Activated T-cell treated with anti-CD3 and anti-CD28 coated beads, Interleukin-2, amount 50 U/mL, for 48 hours (primary cell): ENCODE measurements around the gene USP10.

Source experiments
- DNase-seq, 2 experiments: peaks; one replicate each; pipeline ENCODE4 v3.0.0-alpha.2; 2020

USP10 gene

DNA sequence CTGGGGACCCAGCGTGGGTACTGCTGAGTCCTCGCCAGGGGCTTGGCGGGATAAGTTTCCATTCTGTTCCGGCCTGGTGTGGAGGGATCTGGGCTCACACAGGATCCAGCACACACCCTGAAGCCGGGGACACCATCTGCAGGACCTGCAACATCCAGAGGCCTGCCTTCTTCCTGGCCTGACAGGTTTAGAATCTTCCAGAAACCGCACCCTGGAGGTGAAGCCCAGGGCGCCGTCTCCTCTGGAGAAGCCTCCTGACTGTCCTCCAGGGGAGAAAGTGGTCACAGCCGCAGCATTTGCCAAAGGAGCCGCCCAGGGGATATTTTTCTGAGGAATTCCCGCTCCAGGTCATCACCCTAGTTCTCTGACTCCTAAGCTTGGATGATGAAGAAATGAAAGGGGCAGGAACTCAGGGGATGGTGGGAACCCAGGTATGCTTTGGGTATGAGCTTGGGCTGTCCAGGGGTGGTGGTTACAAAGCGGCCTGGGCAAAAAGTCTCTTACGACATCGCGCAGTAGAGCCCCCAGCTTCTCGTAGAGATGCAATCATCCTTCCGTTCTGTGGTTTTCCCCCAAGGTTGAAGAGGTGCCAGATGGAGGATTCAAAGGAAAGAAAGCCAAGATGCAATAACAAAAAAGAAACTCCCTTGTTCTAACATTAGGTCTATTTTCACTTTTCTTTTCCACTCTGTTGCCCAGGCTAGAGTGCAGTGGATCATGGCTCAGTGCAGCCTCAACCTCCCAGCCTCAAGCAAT lies 110.9 kb downstream of the USP10 start:
- DNase-seq = peak in 1 of 2 experiments; percentile 29

GRCh38 chr16:84811529-84811928 lies 111.7 kb downstream of the USP10 start:
- no peak for DNase-seq

DNA sequence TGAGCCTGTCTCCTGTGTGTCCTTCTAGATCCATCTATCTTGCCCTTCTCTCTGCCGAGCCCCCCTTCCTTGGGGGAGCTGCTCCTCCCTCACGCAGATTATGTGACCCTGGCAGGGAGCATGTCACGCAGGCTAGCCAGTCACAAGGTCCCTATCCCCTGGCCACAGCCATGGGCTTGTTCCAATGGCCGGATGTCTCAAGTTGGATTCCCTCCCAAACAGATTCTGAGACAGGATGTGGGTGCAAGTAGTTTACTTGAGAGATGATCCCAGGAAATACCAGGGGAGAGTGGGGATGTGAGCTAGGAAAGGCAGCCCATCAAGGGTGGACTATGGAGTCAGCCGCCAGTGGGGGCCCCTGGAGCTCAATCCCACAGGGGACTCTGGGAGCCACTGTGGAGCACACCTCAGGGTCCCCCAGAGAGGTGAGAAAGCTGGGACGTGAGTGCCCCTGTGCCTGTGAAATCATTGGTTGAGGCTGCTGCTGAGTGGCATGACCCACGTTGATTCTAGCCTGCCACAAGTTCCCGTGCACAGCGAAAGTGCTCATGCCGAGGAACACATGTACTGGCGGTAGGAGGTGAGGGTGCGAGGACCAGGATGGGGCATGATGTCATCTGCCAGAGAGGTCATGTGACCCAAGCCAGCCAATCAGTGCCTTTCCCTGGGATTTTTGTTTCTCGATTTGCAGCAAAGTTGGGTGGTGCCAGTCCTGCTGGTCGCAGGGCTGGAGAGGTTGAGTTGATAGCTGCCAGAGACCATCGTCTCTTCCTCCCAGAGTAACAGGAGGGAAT lies 113.5 kb downstream of the USP10 start:
- DNase-seq = no peak

- DNase-seq = no peak
Measured at GRCh38 chr16:84815462-84815861, 115.7 kb downstream of the USP10 start.

- no peak for DNase-seq
Measured at GRCh38 chr16:84816023-84816422, 116.2 kb downstream of the USP10 start.

- DNase-seq = no peak
Measured at GRCh38 chr16:84816485-84816884, 116.7 kb downstream of the USP10 start.

DNA sequence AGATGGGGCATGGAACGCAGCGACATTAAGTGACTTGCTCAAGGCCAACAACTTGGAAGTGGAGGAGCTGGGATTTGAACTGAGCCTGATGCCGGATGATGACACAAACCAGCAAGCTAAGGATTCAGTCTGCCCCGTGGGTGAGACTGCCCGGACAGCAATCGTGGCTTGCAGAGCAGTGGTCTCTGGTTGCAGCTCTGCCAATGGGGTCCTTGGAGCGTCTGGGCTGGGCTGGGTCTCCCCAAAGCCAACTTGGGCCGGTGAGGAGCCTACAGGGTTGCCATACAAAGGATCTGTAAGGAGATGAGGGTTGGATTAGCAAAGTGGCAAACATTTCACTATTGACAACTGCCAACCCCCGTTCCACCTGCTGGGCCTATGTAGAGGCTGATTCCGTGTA lies 117.4 kb downstream of the USP10 start:
- DNase-seq = no peak

DNA sequence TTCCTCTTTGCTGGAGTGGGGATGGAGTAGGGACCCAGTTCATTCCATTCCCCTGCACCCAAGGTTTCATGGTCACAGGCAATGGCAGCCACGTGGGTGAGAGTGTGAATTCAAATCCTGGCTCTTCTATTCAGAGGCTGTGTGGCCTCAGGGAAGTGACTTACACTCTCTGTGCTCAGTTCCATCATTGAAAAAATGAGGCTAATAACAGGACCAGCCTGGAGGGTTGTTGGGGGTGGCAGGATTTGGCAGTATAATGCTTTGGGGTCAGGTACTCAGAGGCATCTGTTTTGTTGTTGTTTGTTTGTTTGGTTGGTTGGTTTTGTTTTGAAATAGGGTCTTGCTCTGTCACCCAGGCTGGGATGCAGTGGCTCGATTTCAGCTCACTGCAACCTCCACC lies 117.8 kb downstream of the USP10 start:
- no peak for DNase-seq

DNA sequence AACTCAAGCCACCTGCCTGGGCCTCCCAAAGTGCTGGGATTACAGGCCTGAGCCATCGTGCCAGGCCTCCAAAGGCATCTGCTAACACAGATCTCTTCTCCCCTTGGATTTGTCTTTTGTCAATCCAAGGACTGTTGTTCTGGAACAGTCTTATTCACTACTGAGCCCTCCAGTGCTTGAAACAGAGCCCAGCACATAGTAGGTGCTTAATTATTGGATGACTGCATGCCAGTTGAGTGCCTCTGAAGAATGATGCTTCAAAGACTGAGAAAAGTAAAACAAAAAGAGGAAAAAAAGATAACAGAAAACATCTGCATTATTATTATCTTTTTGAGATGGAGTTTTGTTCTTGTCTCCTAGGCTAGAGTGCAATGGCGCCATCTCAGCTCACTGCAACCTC lies 118.3 kb downstream of the USP10 start:
- DNase-seq = no peak

DNA sequence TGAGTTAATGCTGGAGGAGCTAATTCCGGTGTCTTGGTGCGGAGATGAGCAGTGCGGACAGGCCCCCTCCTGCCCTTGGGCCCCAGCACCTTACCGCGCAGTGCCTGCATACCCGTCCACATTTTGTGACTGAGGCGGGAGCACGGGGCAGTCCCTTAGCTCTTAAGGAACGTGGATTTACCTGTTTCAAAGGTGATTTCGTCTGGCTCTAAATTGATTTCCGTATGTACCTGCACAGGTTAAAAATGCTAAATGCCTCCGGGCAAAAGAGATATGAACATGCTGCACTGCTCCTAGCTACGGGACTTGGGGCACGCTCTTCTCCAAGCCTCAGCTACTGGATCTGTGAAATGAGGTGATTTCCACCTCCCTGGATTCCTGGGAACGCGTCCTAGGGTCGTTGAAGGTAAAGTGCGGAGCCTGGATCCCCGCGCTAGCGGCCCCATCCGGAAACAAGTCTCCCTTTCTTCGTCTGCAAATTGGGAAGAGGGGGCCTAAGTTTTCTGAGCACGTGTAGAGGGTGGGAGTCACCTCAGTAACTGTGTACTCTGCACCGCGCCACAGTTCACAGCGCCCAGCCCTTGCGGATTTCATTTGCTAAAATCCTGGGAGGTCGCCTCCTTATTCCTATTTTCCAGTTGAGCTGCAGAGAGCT lies 119.3 kb downstream of the USP10 start:
- DNase-seq = no peak

DNA sequence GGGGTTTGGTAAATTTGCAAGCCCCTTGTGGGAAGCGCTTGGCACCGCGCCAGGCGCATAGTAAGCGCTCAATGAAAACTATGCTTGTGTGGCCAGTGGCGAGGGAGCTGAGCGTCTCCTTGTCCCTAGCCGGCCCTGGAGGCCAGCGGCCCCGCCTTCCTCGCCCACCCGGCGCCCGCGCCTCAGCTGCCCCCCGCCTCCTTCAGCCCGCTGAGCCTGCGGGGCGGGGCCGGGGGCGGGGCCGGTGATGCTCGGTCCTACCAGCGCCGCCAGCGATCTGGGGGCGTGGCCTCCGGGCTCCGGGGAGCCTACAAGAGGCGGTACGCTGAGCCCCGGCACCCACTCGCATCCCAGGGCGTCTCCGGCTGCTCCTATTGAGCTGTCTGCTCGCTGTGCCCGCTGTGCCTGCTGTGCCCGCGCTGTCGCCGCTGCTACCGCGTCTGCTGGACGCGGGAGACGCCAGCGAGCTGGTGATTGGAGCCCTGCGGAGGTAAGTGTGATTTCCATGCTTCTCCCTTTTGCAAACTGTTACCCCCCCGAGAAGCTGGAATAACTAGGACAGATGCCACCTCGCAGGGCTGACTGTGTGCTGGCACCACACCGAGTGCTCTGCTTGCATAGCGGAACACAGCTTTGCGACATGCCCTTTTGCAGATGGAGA lies 120.0 kb downstream of the USP10 start, which contains the start of gene CRISPLD2:
Gene CRISPLD2 (plus strand): TSS at position 342 of the 661 bp plus-strand sequence. CDS start 18,511 bp downstream, outside the sequence.
- DNase-seq = peak; percentile 89 to 92

- no peak for DNase-seq
Measured at GRCh38 chr16:84820305-84820684, 120.5 kb downstream of the USP10 start.

DNA sequence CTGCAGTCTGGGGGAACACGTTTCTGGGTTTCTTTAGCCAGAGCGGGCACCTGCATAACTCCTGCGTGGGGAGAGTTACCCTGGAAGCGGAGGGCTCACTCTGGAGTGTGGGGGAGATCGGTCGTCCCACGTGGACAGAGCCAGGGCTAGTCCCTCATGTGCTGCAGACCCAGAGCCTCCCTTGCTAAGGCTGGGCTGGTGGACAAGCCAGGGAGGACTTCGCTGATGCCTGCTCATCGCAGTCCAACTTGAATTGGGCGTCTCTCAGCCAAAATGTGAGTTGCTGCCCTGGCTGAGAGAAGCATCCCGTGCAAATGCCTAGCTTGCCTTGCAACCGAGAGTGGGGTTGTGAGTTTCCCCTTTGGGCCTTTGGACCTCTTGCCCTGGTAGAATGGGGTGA lies 121.0 kb downstream of the USP10 start:
- DNase-seq = no peak

- no peak for DNase-seq
Measured at GRCh38 chr16:84821179-84821578, 121.4 kb downstream of the USP10 start.

DNA sequence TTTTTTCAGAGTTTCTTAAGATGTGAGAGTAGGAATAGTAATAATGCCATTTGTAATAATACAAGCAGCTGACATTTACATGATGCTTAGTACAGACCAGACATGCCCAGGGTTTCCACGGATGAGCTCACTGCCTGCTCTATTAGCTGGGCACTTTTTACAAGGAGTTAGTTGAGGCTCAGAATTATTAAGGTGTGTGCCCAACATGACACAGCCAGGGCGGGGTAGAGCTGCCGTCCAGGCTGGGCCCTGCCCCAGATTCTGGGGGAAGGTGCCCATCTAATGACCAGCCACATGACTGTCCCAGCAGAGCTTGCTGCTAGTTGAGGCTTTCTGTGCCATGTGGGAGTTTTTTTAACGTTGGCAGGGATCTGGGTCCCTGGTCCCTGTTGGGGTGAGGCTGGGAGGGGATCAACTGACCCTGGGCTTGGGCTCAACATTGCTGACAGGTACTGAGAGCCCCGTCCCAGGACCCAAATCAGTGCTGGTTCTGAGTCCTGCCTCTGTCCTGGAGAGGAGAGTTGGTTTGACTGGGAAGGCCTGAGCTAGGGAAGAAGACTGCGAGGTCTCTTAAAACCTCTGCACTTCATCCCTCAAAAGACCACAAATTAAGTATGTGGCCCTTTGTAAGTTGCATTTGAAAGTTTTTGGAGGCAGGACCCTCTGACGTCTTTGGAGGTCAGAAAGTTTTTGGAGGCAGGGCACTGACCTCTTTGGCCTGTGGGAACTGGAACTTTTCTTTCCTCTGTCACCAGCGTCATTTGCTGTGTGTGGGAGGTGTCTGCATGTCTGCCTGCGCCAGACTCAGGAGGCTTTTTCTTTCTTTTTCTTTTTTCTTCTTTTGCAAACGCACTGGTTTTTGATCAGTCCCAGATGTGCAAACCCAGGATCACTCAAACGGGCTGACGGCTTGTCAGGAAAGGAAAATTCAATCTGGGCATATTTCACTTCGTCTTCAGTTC lies 122.2 kb downstream of the USP10 start:
- DNase-seq = no peak

DNA sequence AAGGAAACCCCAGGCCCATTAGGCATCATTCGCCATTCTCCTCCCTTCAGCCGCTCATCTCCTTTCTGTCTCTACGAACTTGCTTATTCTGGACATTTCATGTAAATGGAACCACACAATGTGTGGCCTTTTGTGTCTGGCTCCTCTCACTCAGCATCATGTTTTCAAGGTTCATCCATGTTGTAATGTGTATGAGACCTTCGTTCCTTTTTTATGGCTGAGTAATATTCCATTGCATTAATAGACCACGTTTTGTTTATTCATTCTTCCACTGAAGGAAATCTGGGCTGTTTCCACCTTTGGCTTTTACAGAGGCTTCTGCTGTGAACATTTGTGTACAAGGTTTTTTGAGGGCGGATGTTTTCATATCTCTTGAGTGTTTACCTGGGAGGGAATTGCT lies 123.2 kb downstream of the USP10 start:
- no peak for DNase-seq

DNA sequence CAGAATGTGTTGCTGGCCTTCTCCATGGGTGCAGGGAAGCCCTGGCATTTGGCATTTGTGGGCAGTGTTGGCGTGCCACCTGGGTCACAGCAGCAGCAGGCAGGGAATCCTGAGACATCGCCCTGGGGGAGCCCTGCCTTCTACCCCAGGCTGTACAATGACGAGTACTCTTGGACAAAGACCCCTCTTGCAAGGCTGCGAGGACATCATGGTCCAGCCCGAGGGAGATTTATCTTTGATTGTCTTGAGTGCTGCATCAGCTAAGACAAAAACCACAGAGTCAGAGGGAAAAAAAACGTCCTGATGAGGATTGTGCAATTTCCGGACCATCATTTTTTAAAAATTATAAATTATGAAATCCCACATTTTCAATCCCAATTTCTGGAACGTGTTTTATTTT lies 123.7 kb downstream of the USP10 start:
- DNase-seq = no peak

DNA sequence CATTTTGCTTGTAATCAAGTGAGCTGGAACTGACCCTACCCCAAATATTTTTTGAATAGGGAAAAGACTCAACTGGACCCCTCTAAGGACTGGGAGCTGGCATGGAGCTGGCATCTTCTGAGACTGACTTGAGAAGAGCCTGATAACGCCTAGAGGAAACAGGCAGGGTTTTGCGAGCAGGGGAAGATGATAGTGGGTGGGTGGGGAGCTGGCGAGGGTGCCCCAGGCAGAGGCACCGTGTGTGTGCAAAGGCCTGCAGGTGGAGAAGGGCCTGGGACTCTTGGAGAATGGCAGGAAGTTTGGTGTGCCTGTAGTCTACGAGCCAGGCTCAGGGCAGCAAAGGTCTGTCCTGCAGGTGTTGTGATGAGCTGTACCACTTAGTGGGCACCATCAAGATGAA lies 124.1 kb downstream of the USP10 start:
- DNase-seq = no peak

DNA sequence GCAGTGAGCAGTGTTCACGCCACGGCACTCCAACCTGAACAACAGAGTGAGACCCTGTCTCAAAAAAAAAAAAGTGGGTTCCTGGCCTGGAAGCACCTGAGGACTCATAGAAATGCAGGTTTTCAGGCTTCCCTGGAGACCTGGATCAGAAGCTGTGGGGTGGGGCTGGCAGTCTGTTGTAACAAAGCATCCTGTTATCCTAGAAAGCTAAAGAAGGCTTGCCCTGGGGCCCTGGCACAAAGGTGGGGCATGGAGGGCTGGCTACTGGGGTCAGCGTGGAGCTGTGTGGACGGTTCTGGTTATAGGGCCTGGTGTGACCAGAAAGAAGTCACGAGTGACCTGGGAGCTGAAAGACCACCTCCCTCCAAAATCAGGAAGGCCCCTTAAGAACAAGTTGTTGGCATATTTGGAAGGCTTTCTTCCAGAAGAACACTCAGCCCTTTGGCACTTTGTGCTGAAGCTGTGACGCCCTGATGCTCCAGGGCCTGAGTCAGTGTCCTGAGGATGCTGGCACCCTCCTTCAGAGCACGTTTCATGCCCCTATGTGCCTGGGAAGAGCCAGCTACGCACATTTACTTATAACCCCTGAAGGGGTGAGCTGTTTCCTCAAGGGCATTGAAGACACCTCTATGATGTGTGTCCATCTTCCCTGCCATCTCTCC lies 126.2 kb downstream of the USP10 start:
- DNase-seq = no peak

- no peak for DNase-seq
Measured at GRCh38 chr16:84826558-84826941, 126.8 kb downstream of the USP10 start.

- DNase-seq = no peak
Measured at GRCh38 chr16:84827131-84827574, 127.4 kb downstream of the USP10 start.
